Measurements from ENCODE around the gene SPG7. TPM values are rescaled to one million over a fixed set of nuclear protein-coding genes. Genes with fewer than 3 reads are reported as not detected.

The SPG7 gene
- total RNA-seq, 2 donors from 2014 or later, result 88.6 to 188 TPM

DNA sequence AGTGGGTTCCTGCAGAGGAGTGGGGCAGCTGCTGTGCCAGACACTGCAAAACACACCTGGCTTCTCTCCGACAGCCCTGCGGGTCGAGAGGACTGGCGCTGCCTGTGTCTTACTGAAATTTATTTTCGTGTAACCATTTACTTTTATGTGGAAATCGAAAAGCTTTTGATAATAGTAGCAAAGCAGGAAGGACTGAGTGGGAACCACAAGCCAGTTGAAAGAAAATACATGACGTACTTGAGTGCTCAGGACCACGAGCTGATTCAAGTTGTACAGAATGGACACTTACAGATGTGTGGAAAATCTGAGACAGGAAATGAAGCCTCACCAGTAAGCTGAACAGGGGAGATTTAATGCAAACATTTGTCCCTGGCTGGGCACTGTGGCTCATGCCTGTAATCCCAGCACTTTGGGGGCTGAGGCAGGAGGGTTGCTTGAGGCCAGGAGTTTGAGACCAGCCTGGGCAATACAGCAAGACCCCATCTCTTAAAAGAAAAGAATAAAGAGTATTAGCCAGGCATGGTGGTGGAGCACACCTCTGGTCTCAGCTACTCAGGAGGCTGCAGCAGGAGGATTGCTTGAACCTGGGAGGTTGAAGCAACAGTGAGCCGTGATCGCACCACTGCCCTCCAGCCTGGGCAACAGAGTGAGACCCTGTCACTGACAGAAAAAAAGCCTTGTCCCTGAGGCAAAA is 41.0 kb downstream of the SPG7 start:
- no peak for ATAC-seq
- no peaks in the 10 kb centered on the region for H3K27me3 Mint-ChIP-seq
- no peaks in the 10 kb centered on the region for H3K9me3 Mint-ChIP-seq
- no peaks in the 10 kb centered on the region for H3K4me1 Mint-ChIP-seq (ENCODE audit: low read depth in 2 of 2)
- no peak for DNase-seq (ENCODE audit: low spot score)
- H3K27ac Mint-ChIP-seq, result no peak overlapping the region
- H3K4me3 Mint-ChIP-seq, result no peak overlapping the region
- no peaks in the 10 kb centered on the region for H3K36me3 Mint-ChIP-seq

DNA sequence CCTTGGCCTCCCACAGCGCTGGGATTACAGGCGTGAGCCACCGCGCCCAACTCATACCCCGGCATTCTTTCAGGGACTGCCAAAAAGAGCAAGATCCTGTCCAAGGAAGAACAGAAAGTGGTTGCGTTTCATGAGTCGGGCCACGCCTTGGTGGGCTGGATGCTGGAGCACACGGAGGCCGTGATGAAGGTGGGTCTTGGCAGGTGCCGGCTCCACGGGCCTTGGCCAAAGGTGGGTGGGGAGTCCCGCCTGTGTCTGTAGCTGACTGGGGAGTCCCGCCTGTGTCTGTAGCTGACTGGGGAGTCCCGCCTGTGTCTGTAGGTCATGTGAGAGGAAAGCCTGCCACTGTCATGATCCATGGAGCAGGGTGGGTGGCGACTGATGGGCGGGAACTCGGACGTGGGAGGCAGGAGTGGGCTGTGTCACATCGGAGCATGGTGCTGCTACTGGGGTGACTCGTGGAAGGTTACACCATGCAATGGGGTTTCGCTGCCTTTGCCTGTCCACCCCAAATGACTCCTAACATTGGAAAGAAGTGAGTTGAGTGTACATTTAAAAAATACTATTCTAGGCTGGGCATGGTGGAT is 42.3 kb downstream of the SPG7 start:
- no peaks in the 10 kb centered on the region for H3K36me3 Mint-ChIP-seq
- H3K4me3 Mint-ChIP-seq, result no peak overlapping the region
- H3K27me3 Mint-ChIP-seq, result no peaks in the 10 kb centered on the region
- H3K9me3 Mint-ChIP-seq, result no peaks in the 10 kb centered on the region
- no peak overlapping the region for H3K27ac Mint-ChIP-seq
- DNase-seq (ENCODE audit: low spot score), result no peak
- ATAC-seq, result peak in 1 of 2 donors; percentile 22
- H3K4me1 Mint-ChIP-seq (ENCODE audit: low read depth in 2 of 2), result no peaks in the 10 kb centered on the region

DNA sequence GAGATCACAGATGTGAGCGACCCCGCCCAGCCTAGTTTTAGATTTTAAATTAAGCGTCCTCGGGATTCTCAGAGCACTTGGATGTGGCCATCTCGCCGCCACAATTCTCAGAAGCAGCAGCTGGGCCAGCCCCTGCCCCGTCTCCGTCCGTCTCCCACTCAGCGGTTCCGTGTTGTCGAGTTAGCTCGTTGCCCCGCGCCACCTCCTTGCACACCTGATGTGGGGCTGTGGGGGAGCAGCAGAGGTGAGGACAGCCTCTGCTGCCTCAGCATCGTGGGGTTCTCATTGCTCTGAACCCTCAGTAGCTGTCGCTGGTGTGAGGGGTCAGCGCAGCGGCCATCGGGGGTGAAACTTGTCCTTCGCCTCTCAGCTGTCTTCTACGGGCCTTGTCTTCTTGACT is 44.1 kb downstream of the SPG7 start:
- DNase-seq (ENCODE audit: low spot score) (no peak), ATAC-seq (no peak)
- H3K27ac Mint-ChIP-seq, result no peak overlapping the region
- H3K36me3 Mint-ChIP-seq, result no peaks in the 10 kb centered on the region
- H3K4me1 Mint-ChIP-seq (ENCODE audit: low read depth in 2 of 2), result peaks cover 0 to 3% of the 10 kb centered on the region in 2 donors
- H3K27me3 Mint-ChIP-seq, result no peaks in the 10 kb centered on the region
- H3K4me3 Mint-ChIP-seq, result no peak overlapping the region
- no peaks in the 10 kb centered on the region for H3K9me3 Mint-ChIP-seq

DNA sequence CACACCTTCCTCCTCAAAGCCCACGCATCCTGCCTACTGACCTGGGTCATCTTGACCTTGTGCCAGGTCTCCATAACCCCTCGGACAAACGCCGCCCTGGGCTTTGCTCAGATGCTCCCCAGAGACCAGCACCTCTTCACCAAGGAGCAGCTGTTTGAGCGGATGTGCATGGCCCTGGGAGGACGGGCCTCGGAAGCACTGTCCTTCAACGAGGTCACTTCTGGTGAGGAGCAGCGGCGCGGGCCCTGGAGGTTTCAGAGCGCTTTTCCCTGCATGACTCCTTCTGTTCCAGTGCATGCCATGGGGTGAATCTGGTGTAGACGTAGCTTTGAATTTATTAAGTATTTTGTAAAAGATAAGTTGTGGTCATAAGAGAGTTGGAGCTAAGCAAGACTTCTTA is 44.7 kb downstream of the SPG7 start:
- Mint-ChIP-seq H3K27ac (no peak overlapping the region), H3K4me1 (ENCODE audit: low read depth in 2 of 2) (peaks cover 0 to 7% of the 10 kb centered on the region in 2 donors), H3K9me3 (no peaks in the 10 kb centered on the region), H3K27me3 (no peaks in the 10 kb centered on the region), H3K36me3 (no peaks in the 10 kb centered on the region), H3K4me3 (no peak overlapping the region)
- DNase-seq (ENCODE audit: low spot score), result no peak
- no peak for ATAC-seq

DNA sequence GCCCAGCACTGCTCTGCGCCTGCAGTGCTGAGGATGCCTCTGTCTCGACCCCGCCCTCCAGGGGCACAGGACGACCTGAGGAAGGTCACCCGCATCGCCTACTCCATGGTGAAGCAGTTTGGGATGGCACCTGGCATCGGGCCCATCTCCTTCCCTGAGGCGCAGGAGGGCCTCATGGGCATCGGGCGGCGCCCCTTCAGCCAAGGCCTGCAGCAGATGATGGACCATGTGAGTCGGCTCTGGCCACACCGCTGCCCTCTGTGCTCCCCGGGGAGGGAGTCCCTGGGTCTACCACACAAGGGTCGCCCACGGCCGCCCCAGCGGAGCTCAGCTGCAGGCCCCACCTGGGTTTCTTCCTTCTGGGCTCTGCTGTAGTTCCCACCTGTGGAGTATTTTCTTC is 45.5 kb downstream of the SPG7 start:
- no peak overlapping the region for H3K27ac Mint-ChIP-seq
- DNase-seq (ENCODE audit: low spot score) (no peak), ATAC-seq (no peak)
- no peaks in the 10 kb centered on the region for H3K9me3 Mint-ChIP-seq
- H3K36me3 Mint-ChIP-seq, result no peaks in the 10 kb centered on the region
- no peak overlapping the region for H3K4me3 Mint-ChIP-seq
- peaks cover 0 to 7% of the 10 kb centered on the region in 2 donors for H3K4me1 Mint-ChIP-seq (ENCODE audit: low read depth in 2 of 2)
- no peaks in the 10 kb centered on the region for H3K27me3 Mint-ChIP-seq

DNA sequence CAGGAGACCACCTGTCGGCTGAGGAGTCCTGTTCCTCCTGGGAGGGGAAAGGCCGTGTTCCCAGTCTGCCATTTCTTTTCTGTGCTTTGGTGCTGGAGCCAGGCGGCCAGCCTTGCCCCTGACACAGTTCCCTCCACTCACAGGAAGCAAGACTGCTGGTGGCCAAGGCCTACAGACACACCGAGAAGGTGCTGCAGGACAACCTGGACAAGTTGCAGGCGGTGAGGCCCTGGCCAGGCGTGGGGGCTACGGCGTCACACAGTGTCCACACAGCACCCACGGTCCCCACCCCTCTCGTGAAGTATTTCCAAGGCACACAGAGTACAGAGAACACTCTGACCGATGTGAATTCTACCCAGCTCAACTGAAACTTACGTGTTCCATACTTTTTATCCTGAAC is 46.1 kb downstream of the SPG7 start:
- ATAC-seq (no peak), DNase-seq (ENCODE audit: low spot score) (no peak)
- H3K36me3 Mint-ChIP-seq, result no peaks in the 10 kb centered on the region
- peaks cover 0 to 7% of the 10 kb centered on the region in 2 donors for H3K4me1 Mint-ChIP-seq (ENCODE audit: low read depth in 2 of 2)
- H3K27ac Mint-ChIP-seq, result no peak overlapping the region
- H3K4me3 Mint-ChIP-seq, result no peak overlapping the region
- no peaks in the 10 kb centered on the region for H3K27me3 Mint-ChIP-seq
- H3K9me3 Mint-ChIP-seq, result no peaks in the 10 kb centered on the region

DNA sequence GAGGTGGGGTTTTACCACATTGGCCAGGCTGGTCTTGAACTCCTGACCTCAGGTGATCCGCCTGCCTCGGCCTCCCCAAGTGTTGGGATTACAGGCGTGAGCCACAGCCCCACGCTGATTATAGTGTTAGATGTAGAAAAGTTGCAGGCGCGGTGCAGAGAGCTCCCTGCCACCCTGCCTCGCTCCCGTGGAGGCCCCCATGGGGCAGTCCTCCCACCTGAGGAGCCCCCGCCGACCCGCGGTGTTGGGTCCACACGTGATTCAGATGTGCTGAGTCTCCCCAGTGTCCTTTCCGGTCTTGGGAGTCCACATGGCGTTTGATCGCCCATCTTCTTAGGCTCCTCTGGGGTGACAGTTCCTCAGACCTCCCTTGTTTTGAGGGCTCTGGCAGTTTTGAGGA is 47.1 kb downstream of the SPG7 start:
- no peak overlapping the region for H3K4me3 Mint-ChIP-seq
- H3K4me1 Mint-ChIP-seq (ENCODE audit: low read depth in 2 of 2), result peaks cover 6 to 13% of the 10 kb centered on the region in 2 donors
- no peaks in the 10 kb centered on the region for H3K9me3 Mint-ChIP-seq
- H3K36me3 Mint-ChIP-seq, result no peaks in the 10 kb centered on the region
- no peak overlapping the region for H3K27ac Mint-ChIP-seq
- DNase-seq (ENCODE audit: low spot score), result no peak
- H3K27me3 Mint-ChIP-seq, result no peaks in the 10 kb centered on the region
- ATAC-seq, result no peak

DNA sequence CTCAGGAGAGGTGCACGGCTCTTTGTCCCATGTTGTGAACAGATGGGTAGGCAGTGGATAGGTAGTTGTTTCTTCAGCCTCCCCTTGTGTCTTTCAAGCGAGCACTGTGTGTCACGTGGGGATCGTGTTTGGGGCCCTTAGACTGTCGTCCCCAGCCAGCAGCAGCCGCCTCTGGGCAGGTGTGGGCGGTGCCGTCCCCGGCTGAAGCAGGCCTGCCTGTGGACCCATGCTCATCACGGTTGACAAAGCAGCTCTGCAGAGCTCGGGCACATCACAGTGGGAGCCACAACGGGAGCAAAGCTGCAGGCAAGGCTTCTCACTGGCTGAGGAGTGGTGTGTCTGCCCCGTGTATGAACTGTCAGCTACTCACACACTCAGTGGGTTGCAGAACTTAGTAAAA is 47.6 kb downstream of the SPG7 start:
- Mint-ChIP-seq H3K36me3 (no peaks in the 10 kb centered on the region), H3K27me3 (no peaks in the 10 kb centered on the region), H3K27ac (no peak overlapping the region), H3K4me1 (ENCODE audit: low read depth in 2 of 2) (peaks cover 6 to 13% of the 10 kb centered on the region in 2 donors), H3K9me3 (no peaks in the 10 kb centered on the region), H3K4me3 (no peak overlapping the region)
- DNase-seq (ENCODE audit: low spot score) (no peak), ATAC-seq (no peak)

DNA sequence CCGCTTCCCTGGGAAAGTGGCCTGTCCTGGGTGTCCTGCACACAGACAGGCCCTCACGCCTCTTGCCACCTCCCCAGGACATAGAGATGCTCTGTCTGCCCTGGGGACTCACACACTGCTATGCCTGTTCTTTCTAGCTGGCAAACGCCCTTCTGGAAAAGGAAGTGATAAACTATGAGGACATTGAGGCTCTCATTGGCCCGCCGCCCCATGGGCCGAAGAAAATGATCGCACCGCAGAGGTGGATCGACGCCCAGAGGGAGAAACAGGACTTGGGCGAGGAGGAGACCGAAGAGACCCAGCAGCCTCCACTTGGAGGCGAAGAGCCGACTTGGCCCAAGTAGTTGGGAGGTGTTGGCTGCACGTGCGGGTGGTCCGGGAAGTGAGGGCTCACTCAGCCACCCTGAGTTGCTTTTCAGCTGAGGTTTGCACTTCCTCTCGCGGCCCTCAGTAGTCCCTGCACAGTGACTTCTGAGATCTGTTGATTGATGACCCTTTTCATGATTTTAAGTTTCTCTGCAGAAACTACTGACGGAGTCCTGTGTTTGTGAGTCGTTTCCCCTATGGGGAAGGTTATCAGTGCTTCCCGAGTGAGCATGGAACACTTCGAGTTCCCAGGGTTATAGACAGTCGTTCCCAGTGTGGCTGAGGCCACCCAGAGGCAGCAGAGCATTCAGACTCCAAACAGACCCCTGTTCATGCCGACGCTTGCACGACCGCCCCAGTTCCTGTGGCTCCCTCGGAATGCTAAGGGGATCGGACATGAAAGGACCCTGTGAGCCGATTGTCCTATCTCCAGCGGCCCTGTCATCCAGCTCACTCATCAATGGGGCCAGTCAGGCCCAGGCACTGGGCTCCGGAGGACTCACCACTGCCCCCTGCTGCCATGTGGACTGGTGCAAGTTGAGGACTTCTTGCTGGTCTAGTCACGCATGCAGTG is 48.8 kb downstream of the SPG7 start:
- Mint-ChIP-seq H3K4me3 (no peak overlapping the region), H3K4me1 (ENCODE audit: low read depth in 2 of 2) (peaks cover 13 to 19% of the 10 kb centered on the region in 2 donors), H3K36me3 (peaks cover 7% of the 10 kb centered on the region), H3K27ac (no peak overlapping the region), H3K27me3 (no peaks in the 10 kb centered on the region), H3K9me3 (no peaks in the 10 kb centered on the region)
- DNase-seq (ENCODE audit: low spot score), result peak; percentile 69
- peak in 1 of 2 donors; percentile 54 for ATAC-seq

DNA sequence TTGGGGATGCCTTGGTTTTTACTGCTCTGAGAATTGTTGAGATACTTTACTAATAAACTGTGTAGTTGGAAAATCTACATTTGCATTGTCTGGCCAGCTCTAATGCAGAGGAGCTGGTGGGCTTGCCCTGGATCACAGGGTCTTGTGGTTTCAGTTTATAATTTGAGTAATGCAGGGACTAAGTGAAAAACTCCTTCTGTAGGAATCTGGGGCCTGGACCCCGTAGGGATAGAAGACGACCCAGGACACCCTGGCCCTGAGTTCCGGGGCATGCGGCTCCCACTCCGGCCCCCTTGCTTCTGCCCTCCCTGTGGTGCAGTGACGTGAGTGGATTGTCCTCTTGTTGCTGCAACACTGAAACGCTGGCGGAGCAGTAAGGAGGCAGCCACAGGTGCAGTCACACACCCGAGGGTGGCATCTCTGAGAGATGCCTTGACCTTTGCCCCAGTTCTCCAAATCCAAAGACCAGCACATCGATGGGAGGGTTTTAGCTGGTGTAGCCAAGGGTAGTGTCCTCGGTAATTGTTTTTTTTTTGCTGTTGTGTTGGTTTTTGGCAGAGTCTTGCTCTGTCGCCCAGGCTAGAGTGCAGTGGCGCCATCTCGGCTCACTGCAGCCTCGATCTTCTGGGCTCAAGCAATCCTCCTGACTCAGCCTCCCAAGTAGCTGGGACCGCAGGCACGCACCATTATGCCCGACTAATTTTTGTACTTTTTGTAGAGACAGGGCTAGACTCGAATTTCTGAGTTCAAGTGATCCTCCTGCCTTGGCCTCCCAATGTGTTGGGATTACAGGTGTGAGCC is 49.7 kb downstream of the SPG7 start:
- Mint-ChIP-seq H3K36me3 (peaks cover 15% of the 10 kb centered on the region), H3K27ac (no peak overlapping the region), H3K4me1 (ENCODE audit: low read depth in 2 of 2) (peaks cover 20 to 24% of the 10 kb centered on the region in 2 donors), H3K27me3 (no peaks in the 10 kb centered on the region), H3K9me3 (no peaks in the 10 kb centered on the region), H3K4me3 (no peak overlapping the region)
- ATAC-seq, result no peak
- no peak for DNase-seq (ENCODE audit: low spot score)

DNA sequence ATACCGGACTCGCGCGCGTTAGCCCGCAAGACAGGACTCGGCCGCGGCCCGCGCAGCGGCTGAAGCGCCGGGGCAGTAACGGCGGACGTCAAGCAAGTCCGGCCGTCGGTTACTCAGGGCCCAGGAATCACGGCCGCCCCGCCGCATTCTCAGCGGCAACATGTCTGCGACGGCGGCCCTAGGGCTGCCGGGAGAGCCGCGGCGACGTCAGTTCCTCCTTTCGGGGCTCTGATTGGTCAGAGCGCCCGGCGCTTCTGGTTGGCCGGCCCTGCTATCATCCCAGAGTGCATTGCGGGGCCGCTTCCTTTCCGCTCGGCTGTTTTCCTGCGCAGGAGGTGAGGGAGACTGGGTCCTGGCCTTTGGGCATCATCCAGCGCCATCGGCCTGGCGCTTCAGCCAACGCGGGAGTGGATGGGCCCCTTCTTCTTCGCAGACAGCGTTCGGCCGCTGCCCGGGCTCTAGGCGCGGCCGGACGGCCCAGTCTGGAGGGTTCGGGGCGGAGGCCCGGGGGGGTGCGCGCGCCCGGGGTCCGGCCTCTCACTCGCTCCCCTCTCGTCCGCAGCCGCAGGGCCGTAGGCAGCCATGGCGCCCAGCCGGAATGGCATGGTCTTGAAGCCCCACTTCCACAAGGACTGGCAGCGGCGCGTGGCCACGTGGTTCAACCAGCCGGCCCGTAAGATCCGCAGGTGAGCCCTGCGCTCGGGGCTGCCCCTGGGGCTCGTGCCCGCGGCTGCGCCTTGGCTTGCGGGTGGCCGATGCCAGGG is 52.4 kb downstream of the SPG7 start, which contains the start of gene RPL13:
Gene RPL13, plus strand, starts transcription at position 305 of the 764 bp plus-strand sequence. Its CDS starts 278 bp downstream, at position 583.
- DNase-seq (ENCODE audit: low spot score), result peak; percentile 94
- H3K27ac Mint-ChIP-seq, result peak within 1 kb of the TSS; percentile 93 to 99
- peaks cover 23% of the 10 kb centered on the region for H3K36me3 Mint-ChIP-seq
- no peaks in the 10 kb centered on the region for H3K9me3 Mint-ChIP-seq
- peak within 1 kb of the TSS; percentile 95 for H3K4me3 Mint-ChIP-seq
- no peaks in the 10 kb centered on the region for H3K27me3 Mint-ChIP-seq
- peaks cover 36 to 38% of the 10 kb centered on the region in 2 donors for H3K4me1 Mint-ChIP-seq (ENCODE audit: low read depth in 2 of 2)
- ATAC-seq, result peak; percentile 95 to 99

DNA sequence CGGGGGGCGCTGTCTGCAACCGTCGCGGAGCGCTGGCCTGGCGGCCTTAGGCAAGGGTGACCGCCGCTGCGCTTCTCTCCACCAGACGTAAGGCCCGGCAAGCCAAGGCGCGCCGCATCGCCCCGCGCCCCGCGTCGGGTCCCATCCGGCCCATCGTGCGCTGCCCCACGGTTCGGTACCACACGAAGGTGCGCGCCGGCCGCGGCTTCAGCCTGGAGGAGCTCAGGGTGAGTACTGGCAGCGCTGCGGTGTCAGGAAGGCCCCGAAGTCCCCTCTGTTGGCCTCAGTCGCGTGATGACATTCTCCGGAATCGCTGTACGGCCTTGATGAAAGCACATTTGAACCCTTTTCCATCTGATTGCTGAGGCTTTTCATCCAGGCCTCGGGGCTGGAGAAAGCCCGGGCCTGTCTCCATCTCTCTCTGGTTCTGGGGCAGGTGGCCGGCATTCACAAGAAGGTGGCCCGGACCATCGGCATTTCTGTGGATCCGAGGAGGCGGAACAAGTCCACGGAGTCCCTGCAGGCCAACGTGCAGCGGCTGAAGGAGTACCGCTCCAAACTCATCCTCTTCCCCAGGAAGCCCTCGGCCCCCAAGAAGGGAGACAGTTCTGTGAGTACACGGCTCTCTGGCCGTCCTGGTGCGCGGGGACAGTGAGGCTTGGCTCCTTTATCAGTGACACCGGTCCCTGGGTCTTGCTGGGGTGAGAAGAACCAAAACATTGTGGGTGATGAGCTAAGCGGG is 53.1 kb downstream of the SPG7 start:
- Mint-ChIP-seq H3K27ac (peak overlapping the region; percentile 77 to 88), H3K9me3 (no peaks in the 10 kb centered on the region), H3K4me3 (peak overlapping the region; percentile 89), H3K4me1 (ENCODE audit: low read depth in 2 of 2) (peaks cover 39 to 44% of the 10 kb centered on the region in 2 donors), H3K27me3 (no peaks in the 10 kb centered on the region), H3K36me3 (peaks cover 23% of the 10 kb centered on the region)
- no peak for DNase-seq (ENCODE audit: low spot score)
- ATAC-seq, result no peak
